Cortex of kidney (tissue), 1 donor: ENCODE measurements around the gene ABCC10.

Experiments used
- DNase-seq: peaks from one replicate; lab custom pipeline; 2025; lab: John Stamatoyannopoulos, UW

ABCC10 gene

DNA sequence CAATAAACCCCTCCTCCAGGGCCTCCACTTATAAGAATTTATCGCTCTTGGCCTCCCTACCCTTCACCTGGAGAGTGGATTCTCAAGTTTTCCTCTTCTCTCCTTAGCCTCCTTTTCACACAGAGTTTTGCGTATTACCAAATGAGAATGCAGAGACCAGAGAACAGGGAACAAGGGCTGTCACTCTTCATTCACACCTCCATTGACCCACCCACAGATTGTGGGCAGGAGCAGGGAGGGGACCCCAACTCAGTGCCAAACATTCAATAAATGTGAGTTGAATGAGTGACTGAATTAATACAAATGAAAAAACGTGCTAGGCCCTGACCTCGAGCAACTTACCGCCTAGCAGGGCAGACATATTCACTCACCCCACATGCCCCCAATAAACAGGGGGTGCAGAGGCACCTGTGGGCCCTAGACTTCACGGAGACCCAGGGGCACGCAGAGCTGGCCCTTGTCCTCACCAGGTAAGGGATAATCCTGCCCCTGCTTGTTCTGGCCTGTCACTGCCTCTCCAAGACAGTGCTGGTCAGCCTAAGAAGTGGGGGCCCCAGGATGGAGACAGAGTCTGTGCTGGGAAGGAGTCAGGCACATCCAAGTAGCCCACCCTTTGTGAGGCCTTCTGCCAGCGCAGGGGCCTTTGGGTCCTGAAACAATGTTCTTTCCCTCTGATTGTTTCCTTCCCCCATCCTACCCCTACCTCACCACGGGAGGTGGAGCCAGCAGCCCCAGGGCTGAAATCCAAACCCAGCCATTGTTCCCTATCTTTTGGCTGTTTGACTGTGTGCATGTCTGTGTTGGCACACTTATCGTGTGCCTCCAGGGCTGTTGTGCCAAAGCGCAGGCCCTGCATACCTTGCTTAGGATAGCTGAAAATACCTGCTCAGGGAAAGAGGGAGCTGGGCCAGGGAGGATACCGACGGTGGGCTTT, 41.7 kb downstream of the ABCC10 start:
- DNase-seq, result no peak

DNA sequence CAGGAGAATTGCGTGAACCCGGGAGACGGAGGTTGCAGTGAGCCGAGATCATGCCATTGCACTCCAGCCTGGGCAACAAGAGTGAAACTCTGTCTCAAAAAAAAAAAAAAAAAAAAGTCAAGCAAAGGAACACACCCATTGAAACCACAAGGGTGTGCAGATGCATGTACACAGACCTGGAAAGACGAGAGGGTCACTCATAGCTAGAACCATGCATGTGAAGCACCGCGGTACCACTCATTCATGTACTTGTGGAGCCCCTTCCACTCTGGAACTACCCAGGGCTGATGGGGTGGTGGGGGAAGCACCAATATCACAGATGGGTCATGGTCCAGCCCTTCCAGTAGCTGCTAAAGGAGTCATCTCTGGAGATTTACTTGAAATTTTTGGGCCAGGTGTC, 42.6 kb downstream of the ABCC10 start:
- no peak for DNase-seq

DNA sequence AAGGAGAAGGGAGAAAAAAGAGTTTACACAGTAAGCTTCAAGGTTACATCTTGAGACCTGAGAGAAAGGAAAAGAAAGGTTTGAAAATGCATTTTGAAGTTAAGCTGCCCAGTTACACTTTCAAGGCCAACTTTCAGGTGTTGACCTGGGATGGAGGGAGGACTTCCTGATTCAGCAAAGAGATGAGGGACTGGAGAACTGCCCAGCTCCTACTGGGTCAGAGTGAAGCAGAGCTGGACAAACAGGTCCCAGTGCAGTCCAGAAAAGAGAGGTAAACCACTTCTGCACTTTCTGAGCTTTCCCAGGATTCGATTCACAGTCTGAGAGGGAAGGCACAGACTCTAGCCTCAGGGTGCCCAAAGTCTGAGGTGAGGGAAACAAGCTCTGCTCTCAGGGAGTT, 44.1 kb downstream of the ABCC10 start:
- no peak for DNase-seq

DNA sequence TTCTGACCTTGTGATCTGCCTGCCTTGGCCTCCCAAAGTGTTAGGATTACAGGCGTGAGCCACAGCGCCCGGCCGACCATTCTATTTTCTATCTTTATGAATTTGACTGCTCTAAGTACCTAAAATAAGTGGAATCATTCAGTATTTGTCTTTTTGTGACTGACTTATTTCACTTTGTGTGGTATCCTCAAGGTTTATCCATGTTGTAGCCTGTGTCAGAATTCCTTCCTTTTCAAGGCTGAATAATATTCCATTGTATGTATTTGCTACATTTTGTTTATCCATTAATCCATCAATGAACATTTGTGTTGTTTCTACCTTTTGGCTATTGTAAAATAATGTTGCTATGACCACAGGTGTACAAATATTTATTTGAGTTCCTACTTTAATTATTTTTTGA, 45.2 kb downstream of the ABCC10 start:
- no peak for DNase-seq

DNA sequence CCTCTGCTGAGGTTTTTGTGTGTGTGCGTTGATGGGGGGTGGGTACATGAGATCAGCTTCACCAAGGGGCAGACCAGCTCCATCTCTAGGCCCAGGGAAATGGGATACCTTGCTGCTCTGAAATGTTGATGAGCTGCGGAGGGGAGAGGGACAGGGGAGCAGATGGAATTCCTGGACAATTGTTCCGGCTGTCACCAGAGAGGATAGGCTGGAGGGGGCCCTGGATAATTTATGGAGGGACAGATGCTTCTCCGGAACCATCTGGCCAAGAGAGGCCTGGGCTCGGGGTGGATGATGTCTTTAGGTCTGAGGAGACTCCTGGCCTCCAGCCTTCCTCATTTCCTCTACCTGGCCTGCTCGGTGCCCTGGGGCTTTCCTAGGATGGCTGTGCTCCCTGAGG, 48.2 kb downstream of the ABCC10 start:
- DNase-seq, result no peak

DNA sequence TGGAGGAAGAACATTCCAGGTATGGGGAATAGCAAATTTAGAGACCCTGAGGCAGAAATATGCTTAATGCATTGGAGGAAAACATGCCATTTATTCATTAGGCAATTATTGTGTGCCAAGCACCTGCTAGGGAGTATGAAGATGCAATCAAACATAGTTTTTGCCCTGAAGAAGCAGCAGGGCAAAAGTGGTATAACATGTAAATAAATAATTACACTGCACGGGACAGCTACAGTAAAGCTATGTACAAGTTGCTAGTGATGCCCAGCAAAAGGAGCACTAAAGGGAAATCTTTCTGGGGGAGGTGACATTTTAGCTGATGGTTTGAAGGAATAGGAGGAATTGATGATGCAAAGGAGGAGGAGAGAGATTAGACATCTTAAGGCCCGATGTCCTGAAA, 49.4 kb downstream of the ABCC10 start:
- no peak for DNase-seq

DNA sequence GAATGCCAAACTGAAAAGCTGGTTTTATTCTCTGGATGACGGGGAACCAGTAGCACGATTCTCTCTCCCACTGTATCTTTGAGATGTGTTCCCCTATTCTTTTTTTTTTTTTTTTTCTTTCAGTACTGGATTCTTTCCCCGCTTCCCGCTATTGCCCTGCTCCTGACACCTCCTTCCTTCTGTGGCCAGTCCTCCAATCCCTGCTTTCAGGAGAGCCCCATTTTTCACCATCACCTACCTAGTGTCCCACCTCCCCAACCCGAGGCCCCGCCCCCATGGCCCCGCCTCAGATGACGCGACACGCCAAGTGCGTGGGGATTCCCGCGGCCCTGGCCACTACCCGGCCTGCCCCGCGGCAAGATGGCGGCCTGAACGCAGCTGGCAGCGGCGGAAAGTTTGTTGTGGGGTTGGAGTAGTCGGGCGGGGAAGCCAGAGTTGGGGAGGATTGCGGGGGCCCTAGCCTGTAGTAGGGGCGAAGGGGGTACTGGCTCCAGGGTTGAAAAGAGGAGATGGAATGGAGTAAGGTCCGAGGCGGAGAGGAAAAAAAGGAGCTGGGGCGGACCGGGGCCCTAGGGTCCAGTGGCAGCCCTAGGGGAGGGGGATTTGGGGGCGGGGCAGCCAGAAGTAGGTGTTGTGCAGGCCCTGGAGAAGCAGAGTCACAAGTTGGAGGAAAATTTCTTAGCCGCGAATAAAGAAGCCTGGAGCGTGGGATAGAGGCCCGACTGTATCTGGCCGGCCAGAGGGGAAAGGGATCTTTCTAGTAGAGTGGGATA, 50.1 kb downstream of the ABCC10 start, which contains the start of gene TJAP1:
TSS of gene TJAP1 (plus strand) at position 336 of the 773 bp plus-strand sequence. CDS start 21,432 bp downstream, outside the sequence.
- no peak for DNase-seq

DNA sequence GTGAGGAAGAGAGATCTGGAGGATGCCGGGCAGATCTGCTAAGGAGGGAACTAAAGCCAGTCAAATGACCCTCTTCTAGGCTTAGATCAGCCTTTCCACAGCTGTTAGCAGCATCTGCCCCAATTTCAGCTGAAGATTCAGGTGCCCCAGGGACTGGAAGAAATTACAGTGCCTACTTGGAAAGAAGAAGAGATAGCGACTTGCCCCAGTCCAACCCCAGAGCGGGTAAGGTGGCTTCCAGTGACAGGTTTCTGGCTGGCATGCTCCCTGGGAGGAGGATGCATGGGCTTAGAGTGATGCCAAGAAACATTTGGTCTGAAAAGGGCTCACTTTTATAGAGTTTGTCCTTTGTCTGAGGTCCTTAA, 50.6 kb downstream of the ABCC10 start:
- DNase-seq, result no peak

DNA sequence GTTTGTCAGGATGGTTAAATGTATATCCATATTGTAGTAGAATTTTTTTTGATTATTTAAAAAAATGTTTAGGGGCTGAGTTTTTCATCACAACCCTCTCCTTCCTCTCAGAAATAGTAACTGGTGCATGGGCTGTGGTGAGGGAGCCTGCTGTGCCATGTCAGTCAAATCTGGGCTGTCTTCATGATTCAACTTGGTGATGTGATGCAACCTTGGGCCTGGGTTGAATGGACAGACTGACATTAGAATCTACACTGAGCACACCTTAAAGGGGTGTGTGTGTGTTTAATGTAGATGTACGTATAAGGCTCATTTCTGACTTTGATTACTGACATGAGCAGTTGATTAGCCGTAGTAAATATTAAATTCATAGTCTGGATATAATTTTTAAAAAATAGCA, 53.7 kb downstream of the ABCC10 start:
- DNase-seq, result no peak

DNA sequence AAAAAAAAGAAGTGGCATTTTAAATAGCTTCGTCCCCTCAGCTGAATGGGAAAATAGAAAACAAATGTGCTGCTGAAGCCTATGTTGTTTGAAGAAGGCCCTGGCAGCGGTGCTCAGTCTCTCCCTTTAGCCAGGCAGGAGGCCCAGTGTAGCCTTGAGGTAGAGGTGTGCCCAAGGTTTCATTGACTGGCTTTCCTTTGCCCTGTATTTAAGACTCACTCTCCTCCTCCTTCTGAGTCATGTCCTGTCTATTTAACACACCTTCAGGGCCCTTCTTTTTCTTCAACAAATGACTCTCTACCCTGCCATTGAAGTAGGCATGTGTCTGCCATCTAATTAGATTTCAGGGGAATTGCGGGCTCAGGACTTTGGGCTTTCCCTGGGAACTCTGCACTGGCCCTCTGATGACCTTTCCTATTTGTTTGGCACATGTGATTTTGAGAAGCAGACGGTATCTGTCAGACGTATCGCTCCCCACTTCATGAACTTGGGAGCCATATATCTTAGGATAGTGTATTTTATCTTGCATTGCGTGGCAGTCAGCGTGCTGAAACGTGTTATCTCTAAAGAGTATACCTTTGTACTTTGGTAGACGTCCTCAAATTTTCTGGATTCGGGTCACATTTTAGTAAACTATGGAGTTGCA, 54.4 kb downstream of the ABCC10 start:
- DNase-seq, result no peak

DNA sequence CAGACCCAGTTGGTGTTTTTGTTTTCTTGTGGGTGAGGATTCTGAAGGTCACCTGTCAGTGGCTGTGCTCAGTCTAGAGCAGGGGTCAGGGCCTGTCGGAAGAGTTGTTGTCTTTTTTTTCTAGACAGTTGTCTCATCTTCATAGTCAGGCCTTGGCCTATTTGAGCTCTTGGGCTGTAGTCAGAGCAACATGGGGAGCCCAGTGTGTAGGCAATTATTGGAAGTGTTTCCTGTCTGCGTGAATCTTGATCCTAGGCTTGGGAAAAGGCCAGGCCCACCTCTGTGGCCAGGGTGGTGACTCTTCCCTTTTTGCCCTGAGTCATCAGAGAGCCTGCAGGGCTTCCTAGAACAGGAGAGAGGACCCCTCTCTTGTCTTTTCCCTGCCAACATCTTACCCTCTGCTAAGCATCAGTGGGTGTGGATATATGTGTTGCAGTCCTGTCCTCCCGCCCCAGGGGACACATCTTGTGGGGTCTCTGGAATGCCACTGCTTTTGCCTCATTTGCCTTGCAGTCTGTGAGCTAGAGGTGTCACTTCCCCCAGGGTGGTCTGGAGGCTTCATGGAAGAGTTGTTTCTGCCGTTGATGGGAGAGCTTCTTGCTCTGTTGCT, 61.4 kb downstream of the ABCC10 start:
- DNase-seq, result no peak

DNA sequence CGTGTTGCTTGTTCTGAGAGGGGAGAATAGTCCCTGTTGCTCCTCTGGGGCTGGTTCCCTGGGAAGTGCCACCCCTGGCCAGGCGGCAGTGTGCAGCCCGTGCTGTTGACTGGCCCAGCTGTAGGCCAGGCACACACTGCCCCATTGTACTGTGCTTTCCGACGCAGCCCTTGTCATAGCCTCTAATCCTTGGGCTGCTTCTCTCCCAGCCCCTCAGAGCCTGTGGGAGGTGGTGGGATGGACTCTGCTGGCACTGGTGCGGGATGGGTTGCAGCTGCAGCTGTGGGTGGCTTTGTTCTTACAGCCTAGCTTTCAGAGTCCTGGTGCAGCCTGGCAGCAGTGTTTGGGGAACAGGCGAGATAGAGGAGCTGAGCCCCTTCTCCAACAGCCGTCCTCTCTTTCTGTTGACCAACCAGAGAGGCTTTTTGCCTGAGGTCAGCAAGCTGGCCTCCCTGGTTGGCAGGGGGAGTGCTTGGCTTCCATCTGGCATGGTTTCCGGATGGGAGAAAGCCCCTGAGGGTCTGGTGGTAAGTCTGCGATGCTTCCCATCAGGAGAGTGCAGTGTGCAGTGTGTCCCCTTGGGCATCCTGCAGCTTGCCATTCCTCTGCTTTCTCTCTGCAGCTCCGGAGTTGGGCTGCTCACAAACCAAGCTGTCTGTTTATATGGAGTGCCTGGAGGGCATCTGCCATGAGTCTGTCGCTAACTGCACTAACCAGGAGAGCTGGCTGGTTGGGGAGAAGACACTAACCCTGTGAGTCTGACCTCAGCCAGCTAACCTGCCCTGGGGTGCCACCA, 62.1 kb downstream of the ABCC10 start:
- DNase-seq, result no peak

DNA sequence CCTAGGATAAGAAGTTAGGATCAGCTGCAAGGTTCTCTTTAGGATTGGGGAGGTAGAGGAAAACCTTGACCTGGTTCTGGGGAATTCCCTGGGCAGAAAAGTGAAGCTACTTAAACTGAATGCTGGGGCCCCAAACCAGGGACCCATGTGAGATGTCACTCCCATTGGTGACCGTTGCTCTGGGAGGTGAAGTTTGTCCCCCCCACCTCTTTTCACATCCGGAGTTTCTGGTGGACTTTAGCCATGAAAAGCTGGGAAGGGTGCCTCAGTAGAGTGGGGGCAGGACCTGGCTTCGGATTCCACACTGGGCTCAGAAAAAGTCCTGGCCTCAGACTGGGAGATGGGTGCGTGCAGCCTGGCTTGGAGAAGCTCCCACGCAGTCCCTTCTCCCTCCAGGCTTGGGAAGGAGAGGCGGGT, 63.2 kb downstream of the ABCC10 start:
- no peak for DNase-seq

DNA sequence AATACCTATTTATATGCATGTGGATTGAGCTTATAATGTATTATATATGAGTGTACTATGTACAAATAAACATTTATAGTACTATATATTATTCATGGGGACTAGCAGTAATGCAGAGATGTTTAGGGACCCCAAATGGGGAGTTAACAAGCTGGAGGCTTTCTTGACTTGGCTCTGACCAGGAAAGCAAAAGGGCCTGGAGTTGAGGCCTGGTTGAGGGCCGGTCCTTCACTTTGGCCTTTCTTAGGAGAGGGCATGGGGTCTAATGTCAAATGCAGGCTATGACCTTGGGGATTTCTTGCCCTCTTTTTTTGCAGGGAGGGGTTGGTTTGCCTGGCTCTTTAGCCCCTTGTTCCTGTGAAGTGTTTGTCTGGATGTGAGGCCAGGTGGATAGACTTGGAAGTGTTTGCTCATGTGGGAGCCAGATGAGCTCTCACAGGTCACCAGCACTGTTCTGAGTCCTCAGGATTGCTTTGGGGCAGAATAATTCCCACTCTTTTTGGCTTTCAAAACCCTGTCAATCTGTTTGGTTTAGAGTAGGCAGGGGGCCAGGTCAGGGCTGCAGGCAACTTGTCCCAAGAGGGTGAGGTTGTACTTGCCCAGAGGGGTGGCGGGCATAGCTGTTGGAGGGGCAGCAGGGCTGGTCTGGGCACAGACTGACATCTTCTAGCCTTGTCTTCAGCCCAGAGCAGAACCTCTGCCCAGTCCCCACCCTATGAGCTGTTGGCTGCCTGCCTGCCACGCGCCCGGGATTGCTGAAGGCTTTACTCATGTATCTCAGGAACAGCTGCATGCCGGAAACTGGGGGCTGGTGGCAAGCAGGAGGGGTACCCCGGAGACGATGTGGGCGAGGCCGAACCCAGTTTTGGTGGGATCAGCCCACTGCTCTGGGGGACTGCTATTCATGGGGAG, 64.7 kb downstream of the ABCC10 start:
- DNase-seq, result no peak

DNA sequence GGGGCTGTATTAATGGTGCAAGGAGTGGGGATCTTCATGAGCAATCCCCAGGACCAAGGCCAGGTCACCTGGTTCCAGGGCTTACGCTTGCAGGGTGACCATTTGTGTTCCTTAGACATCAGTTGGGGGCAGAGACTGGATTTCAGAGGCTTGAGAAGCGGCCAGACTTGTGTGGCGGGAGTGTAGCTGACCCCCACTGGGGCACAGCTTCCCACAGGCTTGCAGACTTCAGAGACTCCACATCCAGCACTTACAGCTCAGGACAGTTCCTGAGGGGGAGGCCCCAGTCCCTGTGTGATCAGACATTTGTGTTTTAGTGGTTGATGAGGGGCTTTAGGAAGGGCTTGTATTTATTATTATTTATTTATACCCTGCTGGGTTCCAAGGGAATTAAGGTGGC, 65.3 kb downstream of the ABCC10 start:
- no peak for DNase-seq

DNA sequence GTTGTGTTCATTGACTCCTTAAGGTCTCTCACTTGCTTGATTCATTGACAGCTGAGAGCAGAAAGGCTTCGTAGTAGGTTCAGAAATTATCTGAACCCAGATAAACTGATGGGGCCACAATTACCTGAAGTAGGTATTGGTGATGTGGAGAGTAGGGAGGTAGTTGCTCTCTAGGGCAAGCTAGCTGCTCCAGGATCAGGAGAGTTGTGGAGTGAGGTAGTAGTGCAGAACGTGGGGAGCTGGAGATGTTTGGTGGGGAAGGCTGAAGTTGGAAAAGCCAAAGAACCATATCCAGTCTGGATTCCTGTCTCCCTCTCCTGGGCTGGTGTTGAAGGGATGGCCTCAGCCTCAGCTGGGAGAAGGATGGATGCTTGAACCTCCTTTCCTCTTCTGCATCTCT, 65.9 kb downstream of the ABCC10 start:
- DNase-seq, result no peak

DNA sequence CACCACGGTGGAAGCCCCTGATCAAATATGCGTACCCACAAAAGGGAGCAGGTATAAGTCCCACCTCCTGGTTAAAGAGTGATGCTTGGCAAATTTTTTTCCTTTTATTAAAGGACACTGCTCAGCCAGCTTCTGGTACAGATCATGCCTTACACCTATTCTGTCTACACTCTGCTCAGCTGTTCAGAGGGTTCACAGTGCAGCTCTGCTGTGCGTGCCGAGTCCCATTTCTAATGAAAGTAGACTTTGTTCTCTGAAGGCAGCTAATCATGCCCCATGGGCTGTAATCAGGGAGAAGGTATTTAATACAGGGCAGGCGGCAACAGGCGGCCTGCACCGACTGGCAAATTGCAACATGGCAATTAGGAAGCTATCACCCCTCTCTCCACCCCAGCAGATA, 66.5 kb downstream of the ABCC10 start:
- no peak for DNase-seq

DNA sequence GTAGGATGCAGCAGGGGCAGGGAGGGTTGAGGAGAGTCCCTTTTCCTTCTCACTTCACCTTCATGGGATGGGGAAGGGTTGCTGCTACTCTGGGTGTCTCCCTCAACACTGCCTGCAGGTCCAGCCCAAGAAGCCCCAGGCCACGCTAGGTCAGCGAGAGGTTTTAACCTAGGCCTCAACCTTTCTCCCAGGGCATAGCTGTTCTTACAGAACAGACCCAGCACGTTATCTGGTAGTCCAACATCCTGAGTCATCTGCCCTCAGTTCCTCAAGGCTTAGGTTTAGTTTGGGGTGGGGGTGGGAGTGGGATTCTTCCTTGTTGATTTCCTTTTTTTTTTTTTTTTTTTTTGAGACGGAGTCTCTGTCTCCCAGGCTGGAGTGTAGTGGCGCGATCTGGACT, 67.0 kb downstream of the ABCC10 start:
- DNase-seq, result no peak

DNA sequence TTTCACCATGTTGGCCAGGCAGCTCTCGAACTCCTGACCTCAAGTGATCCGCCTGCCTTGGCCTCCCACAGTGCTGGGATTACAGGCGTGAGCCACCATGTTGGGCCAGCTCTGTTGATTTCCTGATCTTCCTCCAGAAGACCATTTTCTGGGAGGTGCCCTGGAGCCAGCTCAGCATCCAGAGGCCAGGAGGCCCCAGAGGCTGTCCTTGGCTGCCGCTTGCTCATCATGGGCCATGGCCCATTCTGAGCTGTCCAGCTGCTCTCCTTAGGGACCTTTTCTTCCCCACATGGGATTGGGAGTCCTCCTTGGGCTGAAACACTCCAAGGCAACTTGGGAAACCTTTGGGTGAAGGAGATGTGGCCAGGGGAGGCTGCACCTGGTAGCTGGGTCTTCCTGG, 67.4 kb downstream of the ABCC10 start:
- DNase-seq, result no peak

DNA sequence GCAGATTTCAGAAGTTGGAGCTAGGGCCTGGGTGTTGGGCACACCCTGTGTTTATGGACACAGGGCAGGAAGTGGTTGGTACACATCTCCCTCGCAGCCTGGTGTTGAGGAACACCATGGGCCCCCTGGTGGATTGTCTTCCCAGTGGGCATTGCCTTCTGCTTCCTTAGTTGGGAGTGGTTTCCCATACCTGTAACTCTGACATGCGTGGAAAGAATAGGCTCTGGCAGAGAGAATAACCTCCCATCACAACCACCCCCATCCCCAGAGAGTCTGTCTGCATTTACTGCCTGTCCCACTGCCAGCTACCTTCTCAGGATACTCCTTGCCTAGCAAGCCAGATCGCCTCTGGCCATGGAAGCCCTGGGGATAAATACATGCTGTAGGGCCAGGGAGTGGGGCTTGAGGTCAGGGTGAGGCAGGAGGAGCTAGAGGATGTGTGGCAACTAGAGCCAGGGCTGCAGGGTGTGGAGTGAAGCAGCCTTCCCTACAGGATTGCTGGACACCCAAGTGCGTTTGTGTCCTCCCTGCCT, 68.1 kb downstream of the ABCC10 start:
- DNase-seq, result no peak
